ENCODE results near the gene OXCT1. TPM values are rescaled to one million over a fixed set of nuclear protein-coding genes. Genes with fewer than 3 reads are reported as not detected.
"Not testable (repeated sequence)": the region's sequence is repeated elsewhere in the genome, so short reads cannot be mapped to it uniquely, and the experiment has no call there.

OXCT1 gene
- total and polyA plus RNA-seq, 2 of the 8 experiments (the other 6 are each of a cell fraction or from before 2014, with no cell fraction given): 10.1 to 28.2 TPM

- not testable (repeated sequence) for H2BK5ac ChIP-seq (ENCODE audit: low read depth, low read length); H3K79me1 ChIP-seq (ENCODE audit: low read depth, low read length); H2BK120ac ChIP-seq (replicated peaks; ENCODE audit: low read depth, low read length); H2BK20ac ChIP-seq (ENCODE audit: low read length); H3K4ac ChIP-seq (replicated peaks; ENCODE audit: insufficient read length, low read depth, low read length); H3K18ac ChIP-seq (ENCODE audit: extremely low read depth, low read length); H4K8ac ChIP-seq (ENCODE audit: extremely low read depth, insufficient read depth, low read length); H3K9ac ChIP-seq (replicated peaks in 1 of 4; ENCODE audit: extremely low read depth in 1 of 4, low read depth in 3 of 4, low read length in 3 of 4); H3K27me3 ChIP-seq (replicated peaks in 1 of 4; ENCODE audit: control insufficient read depth in 3 of 4, extremely low read depth in 1 of 4, insufficient read depth in 3 of 4, low read length in 3 of 4); H3K9me3 ChIP-seq (ENCODE audit: insufficient read depth in 2 of 2, low read depth in 1 of 2, low read length in 1 of 2); H3K23ac ChIP-seq (ENCODE audit: insufficient read length); H2AK5ac ChIP-seq (ENCODE audit: low read depth, low read length); H3K4me3 ChIP-seq (ENCODE audit: extremely low read depth in 1 of 4, insufficient read depth in 2 of 4, low read depth in 3 of 4, low read length in 4 of 4); H3K23me2 ChIP-seq (ENCODE audit: low read depth, low read length); FAIRE-seq; H2BK15ac ChIP-seq (ENCODE audit: low read length); H2AFZ ChIP-seq (ENCODE audit: low read length); H4K20me1 ChIP-seq (replicated peaks in 1 of 2; ENCODE audit: control insufficient read depth in 1 of 2, insufficient read depth in 2 of 2, low read length in 2 of 2); DNase-seq (ENCODE audit: low read depth in 1 of 2, low spot score in 2 of 2); H4K91ac ChIP-seq (replicated peaks; ENCODE audit: insufficient read length, low read length); H3K79me2 ChIP-seq (ENCODE audit: control insufficient read depth in 1 of 2, insufficient read depth in 2 of 2, low read length in 2 of 2); H3K27ac ChIP-seq (ENCODE audit: low read depth, low read length); H3K4me2 ChIP-seq (ENCODE audit: insufficient read depth in 1 of 2, low read depth in 2 of 2, low read length in 2 of 2); H2BK12ac ChIP-seq (ENCODE audit: low read depth, low read length); H4K5ac ChIP-seq (ENCODE audit: insufficient read length, low read depth, low read length); H3K4me1 ChIP-seq (replicated peaks in 1 of 4; ENCODE audit: control insufficient read depth in 3 of 4, insufficient read depth in 4 of 4, low read length in 3 of 4); H3K56ac ChIP-seq (replicated peaks; ENCODE audit: insufficient read length, low read depth, low read length); H3K14ac ChIP-seq (ENCODE audit: insufficient read length)
- 94% methylated on average over 1 of the region's 1 CpG; no CpG with 5 or more reads in 1 of the 2 experiments for WGBS, 2 experiments (ENCODE audit: extremely low coverage in 1 of 2, insufficient coverage in 1 of 2, insufficient read length in 1 of 2, insufficient replicate concordance in 2 of 2, low coverage in 1 of 2, low lambda C conversion rate in 2 of 2, missing lambda C conversion rate in 1 of 2)
- CTCF ChIA-PET (ENCODE audit: partially characterized antibody): interaction anchor here (0.9 to 5.7 kb wide), 5 partner anchors 8 to 137 kb away, joined by 3 to 49 read pairs (median 10); no protein-coding TSS in a partner anchor
- POLR2A ChIA-PET (ENCODE audit: partially characterized antibody): interaction anchor here (1.2 kb wide), 1 partner anchor 137 kb away, joined by 4 read pairs; no protein-coding TSS in a partner anchor
- peaks cover 5 to 20% (median 11%) of the 10 kb centered on the region in 4 experiments; a peak in 6 of 8 replicates for H3K36me3 ChIP-seq (ENCODE audit: control insufficient read depth in 2 of 4, insufficient read depth in 4 of 4, low read length in 3 of 4)
These were observed 24.5 kb downstream of the OXCT1 start for GRCh38 chr5:41845751-41846150.

All from H1 (cell line).